Esophagus squamous epithelium (tissue), 4 donors: ENCODE data around the gene GPSM3.

ENCODE experiments used
- POLR2A ChIP-seq, 4 donors: fragments of 450-650 bp; IDR thresholded peaks; one replicate each; pipeline ENCODE4 v1.6.1; 2017; ENCODE audit warnings: antibody characterized with exemption in 4 of 4, mild to moderate bottlenecking in 4 of 4, moderate library complexity in 3 of 4
- TF ChIP-seq, protein P1 (sequence below), 6 experiments: fragments of 450-650 bp in 4 of 6; fragments of 200-600 bp in 2 of 6; sonication (generic) in 2 of 6; IDR thresholded peaks; one replicate each; pipeline ENCODE4 v1.5.1; 2016 to 2019; ENCODE audit warnings: antibody characterized with exemption in 6 of 6, mild to moderate bottlenecking in 4 of 6, moderate library complexity in 4 of 6

DNA sequence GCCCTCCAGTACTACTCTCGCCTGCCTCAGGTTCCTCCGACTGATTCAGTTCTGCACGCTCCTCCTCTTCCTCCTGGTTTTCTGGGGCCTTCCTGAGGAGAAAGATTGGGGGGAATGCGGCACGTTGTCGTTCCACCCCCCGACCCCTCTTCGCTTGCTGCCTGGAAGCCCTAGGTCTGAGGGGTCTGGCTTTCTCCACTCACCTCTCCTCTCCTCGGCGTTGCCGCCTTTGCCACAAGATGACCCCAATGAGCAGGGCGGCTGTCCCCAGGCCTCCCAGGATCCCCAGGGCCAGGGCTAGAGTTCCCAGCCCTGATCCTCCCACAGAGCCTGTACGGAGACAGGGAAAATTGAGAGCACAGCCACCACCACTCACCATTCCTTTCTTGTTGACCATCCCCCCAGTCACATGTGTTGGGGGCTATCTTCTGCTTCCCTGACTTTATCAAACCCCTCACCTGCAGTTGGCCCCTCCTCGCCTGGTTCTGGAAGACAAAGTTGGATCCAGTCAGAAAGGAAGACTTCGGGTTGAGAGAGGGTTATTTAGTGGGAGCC is 11.2 kb downstream of the GPSM3 start:
- TF ChIP-seq, protein P1, sequence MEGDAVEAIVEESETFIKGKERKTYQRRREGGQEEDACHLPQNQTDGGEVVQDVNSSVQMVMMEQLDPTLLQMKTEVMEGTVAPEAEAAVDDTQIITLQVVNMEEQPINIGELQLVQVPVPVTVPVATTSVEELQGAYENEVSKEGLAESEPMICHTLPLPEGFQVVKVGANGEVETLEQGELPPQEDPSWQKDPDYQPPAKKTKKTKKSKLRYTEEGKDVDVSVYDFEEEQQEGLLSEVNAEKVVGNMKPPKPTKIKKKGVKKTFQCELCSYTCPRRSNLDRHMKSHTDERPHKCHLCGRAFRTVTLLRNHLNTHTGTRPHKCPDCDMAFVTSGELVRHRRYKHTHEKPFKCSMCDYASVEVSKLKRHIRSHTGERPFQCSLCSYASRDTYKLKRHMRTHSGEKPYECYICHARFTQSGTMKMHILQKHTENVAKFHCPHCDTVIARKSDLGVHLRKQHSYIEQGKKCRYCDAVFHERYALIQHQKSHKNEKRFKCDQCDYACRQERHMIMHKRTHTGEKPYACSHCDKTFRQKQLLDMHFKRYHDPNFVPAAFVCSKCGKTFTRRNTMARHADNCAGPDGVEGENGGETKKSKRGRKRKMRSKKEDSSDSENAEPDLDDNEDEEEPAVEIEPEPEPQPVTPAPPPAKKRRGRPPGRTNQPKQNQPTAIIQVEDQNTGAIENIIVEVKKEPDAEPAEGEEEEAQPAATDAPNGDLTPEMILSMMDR (IDR thresholded peaks at IDR 0.05) = no peak
- no peak for TF ChIP-seq POLR2A (IDR thresholded peaks at IDR 0.05)
